ENCODE data around the gene CRTAP. TPM values are rescaled to one million over a fixed set of nuclear protein-coding genes. Genes with fewer than 3 reads are reported as not detected.

The CRTAP gene
- total RNA-seq, 1 donor from 2014 or later, result 127 TPM

GRCh38 chr3:33173103-33173502, 59.3 kb downstream of the CRTAP start:
- Mint-ChIP-seq H3K27ac (no peak overlapping the region), H3K36me3 (no peaks in the 10 kb centered on the region)

GRCh38 chr3:33173672-33174071, 59.9 kb downstream of the CRTAP start:
- H3K9me3 Mint-ChIP-seq, result peaks cover 5% of the 10 kb centered on the region
- Histone ChIP-seq H3K4me1 (no peaks in the 10 kb centered on the region), H3K9me3 (ENCODE audit: low read depth) (no peaks in the 10 kb centered on the region), H3K79me2 (ENCODE audit: low read depth) (no peaks in the 10 kb centered on the region), H3K27me3 (no peaks in the 10 kb centered on the region), H3K4me2 (no peak overlapping the region), H4K20me1 (ENCODE audit: low read depth) (no peaks in the 10 kb centered on the region), H3K4me3 (no peak overlapping the region), H3K27ac (no peak overlapping the region), H3F3A (ENCODE audit: low read depth) (no peaks in the 10 kb centered on the region), H3K36me3 (no peaks in the 10 kb centered on the region), H2AFZ (replicated peaks) (no peak overlapping the region), H3K9ac (no peak overlapping the region)
- H3K36me3 Mint-ChIP-seq, result no peaks in the 10 kb centered on the region
- no peak overlapping the region for H3K4me3 Mint-ChIP-seq
- H3K27me3 Mint-ChIP-seq (ENCODE audit: insufficient read depth, low read depth), result no peaks in the 10 kb centered on the region
- no peak overlapping the region for H3K27ac Mint-ChIP-seq
- no peaks in the 10 kb centered on the region for H3K4me1 Mint-ChIP-seq
- no peak for DNase-seq (ENCODE audit: low spot score)
- TF ChIP-seq CTCF (IDR thresholded peaks at IDR 0.05), result no peak
- TF ChIP-seq EZH2phosphoT487 (IDR thresholded peaks at IDR 0.05), result no peak
- no peak for TF ChIP-seq EZH2 (IDR thresholded peaks at IDR 0.05)

More at GRCh38 chr3:33173103-33173502, 59.3 kb downstream of the CRTAP start:
- H3K9me3 ChIP-seq (ENCODE audit: low read depth), result no peaks in the 10 kb centered on the region
- no peaks in the 10 kb centered on the region for H3K79me2 ChIP-seq (ENCODE audit: low read depth)
- DNase-seq (ENCODE audit: low spot score), result no peak
- H3K27me3 Mint-ChIP-seq (ENCODE audit: insufficient read depth, low read depth), result no peaks in the 10 kb centered on the region
- H3K36me3 ChIP-seq, result no peaks in the 10 kb centered on the region
- H3K4me3 Mint-ChIP-seq, result no peak overlapping the region
- H3K4me2 ChIP-seq, result no peak overlapping the region
- H3K9ac ChIP-seq, result no peak overlapping the region
- H3K4me1 Mint-ChIP-seq, result peaks cover 2% of the 10 kb centered on the region
- no peak overlapping the region for H3K27ac ChIP-seq
- no peaks in the 10 kb centered on the region for H3K27me3 ChIP-seq
- no peak overlapping the region for H3K4me3 ChIP-seq
- H2AFZ ChIP-seq (replicated peaks), result no peak overlapping the region
- no peaks in the 10 kb centered on the region for H3F3A ChIP-seq (ENCODE audit: low read depth)
- H3K4me1 ChIP-seq, result no peaks in the 10 kb centered on the region
- peaks cover 3% of the 10 kb centered on the region for H3K9me3 Mint-ChIP-seq
- no peak for TF ChIP-seq EZH2phosphoT487 (IDR thresholded peaks at IDR 0.05)
- no peak for TF ChIP-seq CTCF (IDR thresholded peaks at IDR 0.05)
- TF ChIP-seq EZH2 (IDR thresholded peaks at IDR 0.05), result no peak
- no peaks in the 10 kb centered on the region for H4K20me1 ChIP-seq (ENCODE audit: low read depth)

- H3K4me1 Mint-ChIP-seq, result no peaks in the 10 kb centered on the region
Measured at GRCh38 chr3:33174095-33174494, 60.3 kb downstream of the CRTAP start.

More at GRCh38 chr3:33174095-33174494, 60.3 kb downstream of the CRTAP start:
- no peak overlapping the region for H3K4me3 Mint-ChIP-seq
- Histone ChIP-seq H3K36me3 (no peaks in the 10 kb centered on the region), H3K27ac (no peak overlapping the region), H3K9me3 (ENCODE audit: low read depth) (no peaks in the 10 kb centered on the region), H3K9ac (no peak overlapping the region), H4K20me1 (ENCODE audit: low read depth) (no peaks in the 10 kb centered on the region), H2AFZ (replicated peaks) (no peak overlapping the region), H3K4me1 (no peaks in the 10 kb centered on the region), H3F3A (ENCODE audit: low read depth) (no peaks in the 10 kb centered on the region), H3K4me2 (no peak overlapping the region), H3K27me3 (no peaks in the 10 kb centered on the region), H3K79me2 (ENCODE audit: low read depth) (no peaks in the 10 kb centered on the region), H3K4me3 (no peak overlapping the region)
- no peaks in the 10 kb centered on the region for H3K27me3 Mint-ChIP-seq (ENCODE audit: insufficient read depth, low read depth)
- no peaks in the 10 kb centered on the region for H3K36me3 Mint-ChIP-seq
- TF ChIP-seq EZH2 (IDR thresholded peaks at IDR 0.05) (no peak), CTCF (IDR thresholded peaks at IDR 0.05) (no peak), EZH2phosphoT487 (IDR thresholded peaks at IDR 0.05) (no peak)
- H3K27ac Mint-ChIP-seq, result no peak overlapping the region
- DNase-seq (ENCODE audit: low spot score), result no peak
- H3K9me3 Mint-ChIP-seq, result peaks cover 5% of the 10 kb centered on the region

Measured in neural progenitor cell (in vitro differentiated cells).